GM21367 (cell line): Measurements from ENCODE around the gene SRRM2.

ENCODE experiments used
- ATAC-seq: cut with Tn5 transposase; IDR thresholded peaks from one replicate; pipeline ENCODE4 v1.9.1; 2021; ENCODE audit not compliant: unreplicated experiment

SRRM2 gene

DNA sequence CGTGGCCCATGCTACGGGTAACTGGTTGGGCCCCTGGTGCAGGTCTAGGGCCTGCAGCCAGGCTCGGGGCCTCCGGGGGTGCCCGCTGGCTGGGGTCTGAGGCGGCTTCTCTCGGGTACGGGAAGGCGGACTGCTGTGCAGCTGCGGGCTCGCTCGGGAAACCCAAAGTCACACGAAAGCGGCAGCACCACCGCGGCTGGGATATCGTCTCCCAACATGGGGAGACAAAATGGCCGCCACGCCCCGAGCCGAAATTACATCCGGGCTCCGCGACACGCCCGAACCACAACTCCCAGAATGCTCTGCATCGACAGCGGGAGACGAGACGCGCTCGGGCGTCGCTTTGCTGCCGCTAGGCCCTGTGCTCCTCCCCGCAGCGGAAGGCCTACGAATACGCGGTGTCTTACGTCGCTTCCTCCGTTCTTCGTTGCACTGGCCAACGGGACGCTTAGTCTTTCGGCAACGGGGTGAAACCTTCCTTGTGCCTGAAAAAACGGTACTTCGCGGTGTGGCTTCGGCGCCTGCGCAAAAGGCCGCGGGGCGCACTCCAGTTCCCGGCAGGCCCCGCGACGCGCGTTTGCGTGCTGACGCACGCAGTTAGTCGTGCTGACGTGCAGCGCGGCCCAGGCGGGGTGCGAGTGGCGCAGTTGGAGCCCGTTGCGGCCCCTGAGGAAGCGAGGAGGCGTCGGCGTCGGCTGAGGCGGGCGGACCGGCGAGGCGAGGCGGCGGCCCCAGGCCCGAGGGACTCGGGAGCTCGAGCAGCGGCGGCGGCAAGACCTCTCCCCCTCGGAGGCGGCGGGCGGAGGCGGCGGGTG is at the start of gene SRRM2:
TSS of gene SRRM2 (plus strand) at position 604 of the 815 bp plus-strand sequence. CDS start 3,727 bp downstream, outside the sequence.
- peak; percentile 60 for ATAC-seq

DNA sequence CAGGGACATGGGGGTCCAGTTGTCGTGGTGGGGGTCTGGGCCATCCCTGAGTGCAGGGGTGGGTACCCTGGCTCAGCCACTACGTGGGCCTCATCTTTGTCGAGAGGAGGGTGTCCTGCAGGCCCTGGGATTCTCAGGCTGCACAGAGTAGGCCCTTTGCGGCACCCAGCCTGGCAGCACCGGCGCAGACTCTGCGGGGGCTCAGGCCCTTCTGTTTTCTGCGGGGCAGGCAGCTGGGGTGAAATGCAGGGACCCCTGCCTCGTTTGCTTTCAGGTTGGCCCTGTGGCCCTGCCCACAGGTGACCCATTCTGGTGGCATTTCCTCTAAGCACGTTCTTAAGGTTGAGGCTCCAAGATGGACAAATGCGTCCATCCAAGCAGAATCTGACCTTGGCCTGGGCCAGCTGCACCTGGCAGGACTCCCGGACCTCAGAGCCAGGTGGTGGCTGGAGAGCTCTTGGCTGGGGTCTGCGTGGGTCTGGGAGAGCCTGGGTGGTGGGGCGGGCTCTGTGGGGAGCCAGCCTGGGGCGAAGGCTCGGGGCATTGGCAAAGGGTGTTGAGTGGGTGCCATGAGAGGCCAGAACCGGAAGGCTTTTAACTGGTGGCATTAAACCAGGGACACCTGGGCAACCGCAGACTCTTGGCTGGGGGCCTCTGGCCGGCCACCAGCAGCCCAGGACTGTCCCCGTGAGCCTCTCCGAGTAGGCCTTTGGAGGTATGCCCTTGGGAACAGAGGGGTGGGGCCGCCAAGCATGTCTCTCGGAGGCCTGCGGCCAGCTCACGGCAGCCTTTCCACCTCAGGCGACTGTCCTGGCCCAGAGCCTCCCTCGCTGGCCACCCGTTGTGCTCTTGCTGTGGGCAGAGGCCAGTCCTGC is 49.3 kb upstream of the SRRM2 start:
- ATAC-seq, result no peak

DNA sequence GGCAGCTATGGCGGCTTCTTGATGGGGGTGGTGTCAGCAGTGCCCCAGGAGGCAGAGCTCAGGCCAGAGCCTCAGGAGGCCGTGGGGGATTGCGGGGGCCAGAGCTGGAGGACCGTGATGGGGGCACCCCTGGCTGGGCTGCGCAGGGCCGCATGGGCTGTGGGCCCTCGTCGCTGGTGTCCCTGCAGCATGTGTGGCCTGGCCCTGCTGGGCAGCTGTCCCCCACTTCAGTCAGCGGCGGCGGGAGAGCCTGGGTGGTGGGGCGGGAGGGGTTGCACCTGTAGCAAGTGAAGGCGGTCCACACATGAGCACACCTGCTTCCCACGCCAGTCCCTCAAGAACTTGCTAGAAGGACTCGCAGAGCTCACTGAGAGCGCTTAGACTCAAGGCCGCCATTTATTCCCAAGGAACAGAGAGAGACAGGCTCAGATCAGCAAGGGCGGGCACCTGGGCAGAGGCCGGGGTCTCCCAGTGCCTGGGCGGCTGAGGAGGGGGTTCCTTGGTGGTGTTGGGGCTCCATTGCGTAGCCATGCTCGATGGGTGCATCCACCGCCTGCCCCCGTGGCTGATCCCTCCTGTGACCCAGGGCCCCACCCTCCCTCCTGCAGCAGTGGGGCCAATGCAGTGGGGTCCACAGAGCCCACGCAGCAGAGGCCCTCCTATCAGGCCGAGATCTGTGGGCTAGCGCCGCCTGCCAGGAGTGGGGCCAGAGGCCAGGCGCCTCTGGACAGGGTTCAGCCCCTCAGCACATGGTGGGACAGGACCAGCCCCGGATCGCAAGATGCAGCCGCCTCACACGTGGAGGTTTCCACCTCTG is 48.1 kb upstream of the SRRM2 start:
- no peak for ATAC-seq

DNA sequence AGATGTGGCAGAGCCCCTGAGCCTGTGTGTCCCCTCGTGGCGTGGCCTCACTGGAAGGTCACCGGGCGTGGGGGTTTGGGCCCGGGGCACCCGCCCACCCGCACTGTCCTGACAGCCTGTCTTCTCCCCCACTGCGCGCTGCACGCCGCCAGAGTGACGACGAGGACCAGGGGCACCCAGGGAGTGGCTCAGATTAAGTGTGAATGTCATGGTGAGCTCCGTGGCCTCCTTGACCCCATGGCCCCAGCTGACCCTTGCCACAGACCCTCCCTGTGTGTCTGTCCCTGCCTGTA is 47.5 kb upstream of the SRRM2 start:
- no peak for ATAC-seq

DNA sequence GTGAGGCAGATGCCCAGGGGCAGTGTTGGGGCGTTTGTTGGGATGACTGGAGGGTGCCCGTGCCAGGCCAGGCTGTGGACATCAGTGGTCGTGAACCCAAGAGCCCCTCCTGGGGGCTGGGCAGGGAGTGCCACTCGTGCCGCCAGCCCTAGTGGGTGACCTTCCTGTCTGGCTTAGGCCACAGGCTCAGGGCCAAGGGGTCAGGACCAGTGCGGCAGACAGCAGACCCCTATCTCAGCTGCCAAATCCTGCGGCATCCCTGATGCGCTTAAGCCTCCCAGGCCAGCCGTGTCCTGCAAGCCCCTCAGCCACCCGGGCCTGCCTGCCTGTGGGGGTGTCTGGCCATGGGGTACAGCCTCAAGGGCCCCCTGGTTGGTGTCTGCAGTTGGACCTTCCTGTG is 47.1 kb upstream of the SRRM2 start:
- no peak for ATAC-seq

DNA sequence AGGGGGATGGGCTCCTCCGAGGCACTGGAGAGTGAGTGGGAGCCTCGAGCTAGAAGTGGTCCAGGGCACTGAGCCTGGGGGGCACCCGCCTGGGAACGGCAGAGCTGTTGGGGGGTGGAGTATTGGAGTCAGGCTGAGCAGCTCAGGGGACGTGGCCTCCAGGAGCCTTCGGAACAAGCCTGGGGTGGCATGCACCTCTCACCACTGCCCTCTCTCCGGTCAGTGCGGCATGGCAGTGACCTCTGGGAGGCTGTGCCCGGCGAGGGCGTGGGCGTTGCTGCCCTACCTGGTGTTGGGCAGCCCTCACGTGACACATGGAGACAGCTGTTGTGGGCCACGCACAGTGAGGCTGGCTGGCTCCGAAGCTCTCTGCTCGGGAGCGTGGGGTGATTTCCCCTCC is 46.4 kb upstream of the SRRM2 start:
- no peak for ATAC-seq

DNA sequence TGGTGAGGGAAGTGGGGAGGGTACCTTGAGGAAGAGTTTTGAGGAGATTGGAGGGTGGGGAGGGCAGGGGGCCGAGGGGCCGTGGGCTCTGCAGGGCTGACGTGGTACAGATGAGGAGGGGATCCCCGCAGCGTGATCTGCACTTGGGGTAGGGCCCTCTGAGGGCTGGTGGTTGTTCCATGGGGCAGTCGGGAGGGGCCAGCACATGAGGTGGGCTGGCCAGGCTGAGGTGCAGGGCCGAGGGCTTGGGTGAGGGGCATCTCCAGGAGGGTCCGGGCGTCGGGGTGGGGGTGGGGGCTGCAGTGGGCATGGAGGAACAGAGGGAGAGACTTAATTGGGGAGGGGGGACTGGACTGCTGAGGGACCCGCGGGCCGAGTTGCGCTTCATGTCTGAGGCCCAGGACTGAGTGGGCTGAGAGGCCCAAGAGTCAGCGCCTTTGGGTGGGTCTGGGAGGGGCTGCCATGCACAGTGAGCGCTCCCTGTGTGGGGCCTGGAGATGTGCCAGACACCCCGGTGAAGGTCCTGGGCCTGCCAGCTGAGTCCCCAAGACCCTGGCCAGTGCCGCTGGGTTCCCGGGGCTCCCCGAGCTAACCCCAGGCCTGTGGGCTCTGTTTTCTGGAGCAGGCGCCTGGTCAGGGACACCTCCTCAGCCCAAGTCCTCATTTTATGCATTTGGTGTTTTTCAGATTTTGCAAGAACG is 45.7 kb upstream of the SRRM2 start:
- ATAC-seq, result no peak

DNA sequence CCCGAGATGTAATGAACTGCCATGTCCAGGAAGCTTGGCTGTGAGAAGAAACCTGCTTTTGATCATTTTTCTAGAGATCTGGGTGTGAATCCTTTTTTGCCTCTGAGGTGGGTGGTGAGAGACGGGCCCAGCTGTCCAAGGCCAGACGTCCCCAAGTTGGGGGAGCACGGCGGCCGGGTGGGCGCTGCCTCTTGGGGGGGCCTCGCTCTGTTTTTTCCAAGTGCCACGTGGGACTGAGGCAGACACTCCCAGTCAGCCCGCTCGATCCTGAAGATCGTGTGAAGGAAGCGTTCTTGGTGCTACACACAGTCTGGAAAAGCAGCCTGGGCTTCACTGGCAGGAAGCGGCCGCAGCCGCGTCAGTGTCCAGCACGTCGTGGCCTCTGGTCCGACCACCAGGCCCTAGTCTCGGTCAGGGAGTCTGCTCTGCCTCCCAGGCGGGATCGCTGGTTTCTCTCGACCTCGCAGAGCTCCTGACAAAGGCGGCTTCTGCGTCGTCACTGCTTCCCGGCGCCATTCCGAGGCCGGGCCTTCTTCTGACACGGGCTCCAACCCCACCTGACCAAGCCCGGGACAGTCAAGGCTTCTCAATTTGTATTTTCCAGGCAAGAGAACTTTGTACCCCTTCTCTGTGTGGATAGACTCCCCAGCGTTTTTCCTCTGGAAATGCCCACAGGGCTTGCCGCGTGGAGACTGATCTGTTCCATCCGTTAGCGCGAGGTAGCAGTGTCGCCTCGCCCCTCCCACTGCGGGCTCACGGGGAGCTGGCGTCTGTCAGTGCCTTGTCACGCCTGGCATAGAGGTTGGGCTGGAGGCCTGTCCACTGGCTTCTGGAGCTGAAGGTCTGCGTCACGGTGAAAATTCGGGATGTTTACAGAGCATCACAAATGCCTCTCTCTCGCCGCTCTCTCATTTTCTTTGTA is 44.8 kb upstream of the SRRM2 start:
- no peak for ATAC-seq

DNA sequence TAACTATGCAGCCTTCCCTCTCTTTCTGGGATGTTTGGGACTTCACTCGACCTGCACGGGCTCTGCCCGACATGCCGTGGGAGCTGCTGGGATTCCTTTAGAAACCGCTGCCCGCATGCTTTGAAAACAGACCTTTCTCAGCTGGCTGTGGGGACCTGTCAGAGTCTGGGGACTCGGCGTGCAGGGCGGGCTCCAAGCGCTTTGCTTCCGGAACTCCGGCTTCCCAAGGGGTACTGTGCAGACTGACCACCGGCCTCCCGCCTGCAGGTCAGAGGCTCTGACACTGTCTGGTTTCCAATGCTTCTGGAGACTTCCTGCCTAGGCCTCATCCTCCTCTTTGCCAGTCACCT is 44.2 kb upstream of the SRRM2 start:
- ATAC-seq, result no peak

DNA sequence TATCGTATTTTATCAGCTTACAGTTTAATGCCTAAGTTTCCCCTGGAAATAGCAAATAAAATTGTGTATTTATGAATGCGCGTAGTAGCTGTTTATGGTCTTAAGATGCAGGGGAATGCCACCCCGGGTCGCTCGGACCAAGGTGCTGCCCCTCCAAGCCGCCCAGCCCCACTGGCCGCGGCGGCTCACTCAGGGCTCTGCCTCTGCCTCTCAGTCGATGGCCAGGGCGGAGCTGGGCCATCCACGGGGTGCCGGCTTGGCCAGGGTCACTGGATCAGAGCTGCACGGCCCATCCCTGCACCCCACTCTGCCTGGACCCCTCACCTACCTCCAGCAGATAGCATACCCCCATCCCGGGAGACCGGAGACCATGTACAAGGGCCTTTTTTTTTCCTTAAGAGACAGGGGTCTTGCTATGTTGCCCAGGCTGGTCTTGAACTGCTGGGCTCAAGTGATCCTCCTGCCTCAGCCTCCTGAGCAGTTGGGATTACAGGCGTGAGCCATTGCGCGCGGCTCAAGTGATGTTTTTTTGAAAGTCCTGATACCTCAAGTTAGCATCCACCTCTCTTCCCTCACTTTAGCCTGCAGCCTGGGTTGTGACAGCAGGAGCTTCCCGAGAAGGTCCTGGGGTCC is 43.4 kb upstream of the SRRM2 start:
- no peak for ATAC-seq

DNA sequence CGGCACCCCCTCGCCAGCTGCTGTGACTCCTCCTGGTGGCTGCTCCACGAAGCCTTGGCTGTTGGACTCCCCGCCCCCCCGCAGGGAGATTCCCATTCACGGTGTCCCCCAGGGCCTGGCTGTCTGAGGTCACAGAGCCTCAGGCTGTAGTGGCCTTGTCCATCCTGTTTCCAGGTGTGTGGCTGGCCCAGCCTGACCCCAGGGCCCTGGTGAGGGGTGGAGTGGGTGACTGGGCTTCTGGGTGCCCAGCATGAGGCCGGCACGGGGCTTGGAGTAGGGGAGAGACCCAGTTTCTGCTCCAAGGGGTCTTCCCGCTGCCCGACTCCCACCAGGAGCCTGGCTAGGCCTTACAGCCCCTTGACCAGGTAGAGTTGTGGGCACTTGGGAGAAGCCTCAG is 42.9 kb upstream of the SRRM2 start:
- ATAC-seq, result no peak

DNA sequence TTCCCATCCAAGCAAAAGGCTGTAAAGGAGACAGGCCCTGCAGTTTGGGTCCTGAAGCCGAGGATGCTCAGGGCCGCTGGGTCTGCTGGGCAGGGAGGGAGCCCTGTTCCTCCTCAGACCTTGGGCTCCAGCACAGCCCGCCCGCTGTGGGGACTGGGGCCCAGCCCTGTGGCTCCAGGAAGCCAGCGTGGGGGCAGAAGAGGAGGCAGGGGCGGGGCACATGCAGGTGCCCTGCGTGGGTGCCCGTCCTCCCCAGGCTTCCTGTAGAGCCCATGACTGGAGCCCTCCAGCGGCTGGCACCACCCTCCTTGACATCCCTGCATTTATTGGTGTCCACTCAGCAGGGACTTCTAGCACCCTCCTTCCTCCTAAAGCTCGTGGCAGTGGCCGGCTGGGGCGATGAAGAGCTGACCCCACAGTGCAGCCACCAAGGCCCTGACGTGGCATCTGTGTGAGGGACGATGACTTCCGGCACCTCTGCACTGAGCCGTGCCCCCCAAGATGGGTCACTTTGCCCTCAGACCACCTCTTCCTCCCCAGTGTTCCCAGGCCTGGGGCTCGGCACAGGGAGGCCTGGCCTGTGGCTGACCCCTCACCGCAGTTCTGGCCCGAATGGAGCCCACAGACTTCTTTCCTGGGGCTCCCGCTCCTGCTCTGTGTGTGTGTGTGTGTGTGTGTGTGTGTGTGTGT is 42.3 kb upstream of the SRRM2 start:
- no peak for ATAC-seq

DNA sequence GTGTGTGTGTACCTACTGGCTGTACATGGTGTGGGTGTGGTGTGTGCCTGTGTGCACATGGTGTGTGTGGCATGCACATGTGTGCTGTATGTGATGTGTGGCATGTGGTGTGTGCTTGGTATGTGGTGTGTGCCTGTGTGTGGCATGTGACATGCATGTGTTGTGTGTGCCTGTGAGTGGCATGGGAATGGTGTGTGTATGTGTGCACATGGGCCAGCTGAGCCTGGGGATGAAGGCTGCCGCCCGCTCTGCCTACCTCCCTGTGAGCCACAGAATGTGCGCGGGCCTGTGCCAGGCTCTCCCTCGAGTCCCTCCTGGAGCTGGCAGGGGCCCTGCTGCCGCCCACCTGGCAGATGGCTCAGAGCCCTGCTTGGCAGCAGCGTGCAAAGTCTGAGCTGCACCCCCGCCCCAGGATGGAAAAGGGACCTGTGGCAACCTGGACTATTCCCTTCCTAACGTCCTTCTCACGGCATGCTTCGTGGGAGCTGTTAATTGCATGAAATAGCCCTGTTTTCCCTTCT is 41.7 kb upstream of the SRRM2 start:
- no peak for ATAC-seq

DNA sequence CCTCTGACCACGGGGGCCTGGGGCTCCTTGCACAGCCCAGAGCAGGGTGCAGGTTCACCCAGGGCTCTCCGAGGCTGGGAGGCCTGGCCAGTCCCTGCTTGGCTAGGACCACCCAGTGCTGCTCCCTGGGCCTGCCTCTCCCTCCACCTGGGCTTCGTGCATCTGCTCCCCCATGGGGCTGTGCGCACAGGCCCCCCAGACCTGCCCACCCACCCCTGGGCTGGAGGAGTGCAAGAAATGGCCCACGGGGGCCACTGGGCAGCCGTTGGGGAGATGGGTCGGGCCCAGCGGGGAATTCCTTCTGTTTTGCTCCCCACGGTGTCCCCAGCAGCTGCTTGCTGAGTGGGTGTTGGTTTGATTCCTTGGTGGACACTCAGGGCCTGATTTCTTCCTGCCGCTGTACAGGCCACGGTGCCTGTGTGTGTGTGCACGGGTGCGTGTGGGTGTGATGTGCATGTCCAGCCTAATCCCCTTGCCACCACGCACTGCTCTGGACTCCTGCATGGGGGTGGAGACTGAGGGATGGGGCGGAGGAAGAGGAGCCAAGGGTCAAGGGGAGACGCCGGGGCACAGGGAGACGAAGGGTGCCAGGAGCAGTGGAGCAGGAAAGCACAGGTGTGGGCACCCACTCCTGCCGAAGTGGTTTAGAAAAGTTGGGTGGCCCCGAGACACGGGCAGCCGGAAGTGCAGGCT is 40.9 kb upstream of the SRRM2 start:
- ATAC-seq, result no peak

DNA sequence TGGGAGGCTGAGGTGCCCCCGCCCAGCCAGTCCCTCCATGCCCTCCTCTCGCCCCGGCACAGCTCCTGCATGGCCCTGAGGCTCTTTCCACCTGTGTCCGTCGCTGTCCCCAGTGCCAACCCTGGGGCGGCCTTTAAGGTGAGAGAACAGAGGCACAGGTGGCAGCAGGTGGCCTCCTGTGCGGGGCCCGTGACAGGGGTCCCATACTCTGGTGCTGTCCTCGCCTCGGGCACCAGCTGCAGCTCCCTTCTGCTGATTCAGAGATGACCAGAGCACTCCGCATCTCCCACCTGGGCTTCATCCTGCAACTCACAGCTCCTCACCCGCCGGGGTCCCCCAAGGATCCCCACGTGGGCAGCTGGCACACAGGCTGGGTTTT is 40.4 kb upstream of the SRRM2 start:
- no peak for ATAC-seq

DNA sequence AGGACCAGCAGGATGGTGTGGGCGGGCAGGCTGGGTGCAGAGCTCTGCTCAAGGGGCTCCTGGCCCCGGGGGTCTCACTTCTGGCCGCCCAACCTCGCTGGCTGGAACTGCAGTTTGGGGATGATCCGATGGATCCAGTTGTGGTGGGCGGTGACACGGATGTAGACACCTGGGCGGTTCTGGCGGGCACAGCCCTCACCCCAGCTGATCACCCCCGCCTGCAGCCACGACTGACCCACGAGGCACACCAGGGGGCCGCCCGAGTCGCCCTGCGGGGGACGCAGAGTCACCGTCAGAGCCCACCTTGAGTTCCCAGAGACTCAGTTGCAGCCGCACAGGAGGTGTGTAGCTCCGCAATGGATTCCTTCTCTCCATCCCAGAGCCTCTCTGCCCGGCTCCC is 39.9 kb upstream of the SRRM2 start:
- ATAC-seq, result no peak

DNA sequence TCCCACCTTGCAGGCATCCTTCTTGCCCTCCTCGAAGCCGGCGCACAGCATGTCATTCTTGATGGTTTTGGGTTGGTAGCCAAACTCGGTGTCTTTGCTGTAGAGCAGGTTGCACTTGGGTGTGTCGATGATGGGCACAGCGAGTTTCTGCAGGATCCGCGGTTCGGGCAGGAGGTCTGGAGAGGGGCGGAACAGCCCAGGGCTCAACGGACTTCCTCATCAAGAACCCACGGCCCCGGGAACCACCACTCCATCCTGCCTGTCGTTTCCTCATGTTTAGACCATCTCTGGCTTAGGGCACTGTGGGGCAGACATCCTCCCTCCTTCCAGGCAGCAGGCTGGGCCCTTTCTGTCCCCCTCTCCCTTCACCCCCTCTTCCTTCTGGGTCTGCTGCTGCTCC is 38.9 kb upstream of the SRRM2 start:
- ATAC-seq, result no peak
